ENCODE results near the gene ZCWPW1.

- TF ChIP-seq CTCF (conservative IDR thresholded peaks at IDR 0.05 in 1 of 2, IDR thresholded peaks at IDR 0.05 in 1 of 2; ENCODE audit: low read depth in 1 of 2, low read length in 2 of 2) (no peak), EZH2 (IDR thresholded peaks at IDR 0.05; ENCODE audit: low read length, missing control alignments) (no peak)
Measured at GRCh38 chr7:100430493-100431285, 2.2 kb upstream of the ZCWPW1 start.
